Stomach (tissue), 9 donors: ENCODE data around the gene CENPVL3. TPM values are rescaled to one million over a fixed set of nuclear protein-coding genes. Genes with fewer than 3 reads are reported as not detected.

Experiments
- DNase-seq, 2 donors: peaks; one replicate each; pipeline versions ENCODE4 v3.0.0 to v3.0.0-alpha.2; 2013 to 2019
- H3K27ac ChIP-seq, 5 donors: fragments of 200-600 bp in 4 of 5; sonication (generic) in 4 of 5; one replicate each; pipeline ENCODE4 v1.5.1; 2013 to 2019; ENCODE audit warnings: mild to moderate bottlenecking in 1 of 5, moderate library complexity in 1 of 5
- H3K27me3 ChIP-seq, 3 donors: fragments of 200-600 bp; sonication (generic); one replicate each; pipeline ENCODE4 v1.5.1; 2017 to 2019; ENCODE audit warnings: mixed run types in 1 of 3
- H3K36me3 ChIP-seq, 4 donors: fragments of 200-600 bp; sonication (generic); 1 replicate in 3 of 4; 2 replicates in 1 of 4; pipeline ENCODE4 v1.5.1; 2016 to 2019
- H3K4me1 ChIP-seq, 4 donors: fragments of 200-600 bp; sonication (generic); one replicate each; pipeline ENCODE4 v1.5.1; 2016 to 2019
- H3K4me3 ChIP-seq, 4 donors: fragments of 200-600 bp; sonication (generic) in 3 of 4; one replicate each; pipeline ENCODE4 v1.5.1; 2016 to 2019; ENCODE audit warnings: mild to moderate bottlenecking in 1 of 4
- H3K9me3 ChIP-seq, 4 donors: fragments of 200-600 bp; sonication (generic); one replicate each; pipeline ENCODE4 v1.5.1; 2016 to 2019
- EP300 ChIP-seq: sonication (generic); formaldehyde crosslinking; IDR thresholded peaks from one replicate; pipeline ENCODE4 v1.6.1; 2017; ENCODE audit warnings: antibody characterized with exemption
- POLR2A ChIP-seq, 4 donors: fragments of 450-650 bp; IDR thresholded peaks; one replicate each; pipeline ENCODE4 v1.6.1; 2016; ENCODE audit warnings: antibody characterized with exemption in 4 of 4, control low read depth in 2 of 4, mild to moderate bottlenecking in 1 of 4, moderate library complexity in 1 of 4
- POLR2AphosphoS5 ChIP-seq, 3 donors: sonication (generic); formaldehyde crosslinking; IDR thresholded peaks; one replicate each; pipeline ENCODE4 v1.6.1; 2016; ENCODE audit warnings: antibody characterized with exemption in 3 of 3
- WGBS, 5 donors: extraction: QIAGEN DNeasy Blood & Tissue Kit in 3 of 5; methylation state at CpG; one replicate each; pipeline versions ENCODE4 v1.1.5 to v1.1.7; 2013 to 2018; 5-methylcytosine and 5-hydroxymethylcytosine counted together
- intact Hi-C: fragments of 100-400 bp; cut with DNase I; formaldehyde crosslinking; loops from one replicate; pipeline ENCODE4 v1.15.1; 2023; ENCODE audit warnings: low total_unique reads
- polyA plus RNA-seq, 3 donors: library from polyadenylated mRNA; stranded (reverse); fragments of 200-250 nt; gene quantifications; one replicate each; pipeline ENCODE4 v1.2.3, GENCODE V29; 2013
- total RNA-seq, 5 donors: library from RNA; depleted of rRNA; stranded (reverse); fragments of >200 nt; gene quantifications; one replicate each; pipeline versions ENCODE4 v1.1.0 to v1.2.3, GENCODE V29; 2014 to 2016
- TF ChIP-seq, protein P1 (sequence below), 7 experiments: fragments of 450-650 bp in 4 of 7; fragments of 200-600 bp in 3 of 7; sonication (generic) in 3 of 7; IDR thresholded peaks; one replicate each; pipeline ENCODE4 v1.5.1; 2016 to 2019; ENCODE audit warnings: antibody characterized with exemption in 7 of 7, control low read depth in 2 of 7, mild to moderate bottlenecking in 1 of 7
- donor health status: healthy with polysubstance abuse.
- donor health status: Bipolar disorder and iron deficiency.
- donor health status: healthy.

CENPVL3 gene
- total and polyA plus RNA-seq, 8 donors: not detected

DNA sequence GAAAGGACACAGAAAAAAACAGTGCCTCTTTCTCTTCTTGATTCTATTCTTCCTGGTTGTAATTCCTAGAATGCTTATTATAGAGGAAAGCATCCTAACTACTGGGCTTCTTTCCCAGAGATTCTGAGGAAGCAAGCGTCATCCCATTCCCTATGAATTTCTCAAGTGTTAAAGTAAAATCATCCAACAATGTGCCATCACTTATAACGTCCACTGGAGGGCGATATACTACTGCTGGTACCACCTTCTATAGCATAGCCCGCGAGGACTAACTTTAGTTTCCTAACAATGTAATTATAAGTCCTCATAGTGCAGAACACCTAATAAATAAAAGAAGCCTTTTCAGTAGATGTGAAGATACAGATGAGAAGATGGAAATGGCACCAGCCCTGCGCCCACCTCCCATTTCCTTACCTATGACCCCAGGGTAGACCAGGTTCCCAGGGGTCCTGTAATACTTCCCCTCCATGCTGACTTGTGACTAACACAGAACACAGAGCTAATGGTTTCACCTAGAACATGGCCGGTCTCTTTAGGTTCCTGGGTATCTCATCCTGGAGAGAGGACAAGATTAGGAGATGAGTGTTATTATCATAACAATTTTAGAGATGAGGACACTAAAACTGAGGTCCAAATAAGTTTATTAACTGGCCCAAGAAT is 4.2 kb downstream of the CENPVL3 start:
- DNase-seq: peak in 1 of 2 donors; percentile 47
- intact Hi-C loops: no loop called here
- H3K4me1 ChIP-seq: peaks cover 0 to 6% (median 3%) of the 10 kb centered on the region in 4 donors
- no peak overlapping the region for H3K4me3 ChIP-seq
- WGBS, 5 donors: 8 to 16% (median 12%) methylated on average over 7 of the region's 7 CpGs
- TF ChIP-seq, protein P1, sequence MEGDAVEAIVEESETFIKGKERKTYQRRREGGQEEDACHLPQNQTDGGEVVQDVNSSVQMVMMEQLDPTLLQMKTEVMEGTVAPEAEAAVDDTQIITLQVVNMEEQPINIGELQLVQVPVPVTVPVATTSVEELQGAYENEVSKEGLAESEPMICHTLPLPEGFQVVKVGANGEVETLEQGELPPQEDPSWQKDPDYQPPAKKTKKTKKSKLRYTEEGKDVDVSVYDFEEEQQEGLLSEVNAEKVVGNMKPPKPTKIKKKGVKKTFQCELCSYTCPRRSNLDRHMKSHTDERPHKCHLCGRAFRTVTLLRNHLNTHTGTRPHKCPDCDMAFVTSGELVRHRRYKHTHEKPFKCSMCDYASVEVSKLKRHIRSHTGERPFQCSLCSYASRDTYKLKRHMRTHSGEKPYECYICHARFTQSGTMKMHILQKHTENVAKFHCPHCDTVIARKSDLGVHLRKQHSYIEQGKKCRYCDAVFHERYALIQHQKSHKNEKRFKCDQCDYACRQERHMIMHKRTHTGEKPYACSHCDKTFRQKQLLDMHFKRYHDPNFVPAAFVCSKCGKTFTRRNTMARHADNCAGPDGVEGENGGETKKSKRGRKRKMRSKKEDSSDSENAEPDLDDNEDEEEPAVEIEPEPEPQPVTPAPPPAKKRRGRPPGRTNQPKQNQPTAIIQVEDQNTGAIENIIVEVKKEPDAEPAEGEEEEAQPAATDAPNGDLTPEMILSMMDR (IDR thresholded peaks at IDR 0.05): peak in 4 of 7 experiments; percentile 11 to 13 (median 12)
- no peak for TF ChIP-seq POLR2A (IDR thresholded peaks at IDR 0.05)
- H3K27ac ChIP-seq: no peak overlapping the region
- H3K27me3 ChIP-seq: peaks cover 0 to 33% (median 18%) of the 10 kb centered on the region in 3 donors
- no peaks in the 10 kb centered on the region for H3K36me3 ChIP-seq
- H3K9me3 ChIP-seq: no peaks in the 10 kb centered on the region

DNA sequence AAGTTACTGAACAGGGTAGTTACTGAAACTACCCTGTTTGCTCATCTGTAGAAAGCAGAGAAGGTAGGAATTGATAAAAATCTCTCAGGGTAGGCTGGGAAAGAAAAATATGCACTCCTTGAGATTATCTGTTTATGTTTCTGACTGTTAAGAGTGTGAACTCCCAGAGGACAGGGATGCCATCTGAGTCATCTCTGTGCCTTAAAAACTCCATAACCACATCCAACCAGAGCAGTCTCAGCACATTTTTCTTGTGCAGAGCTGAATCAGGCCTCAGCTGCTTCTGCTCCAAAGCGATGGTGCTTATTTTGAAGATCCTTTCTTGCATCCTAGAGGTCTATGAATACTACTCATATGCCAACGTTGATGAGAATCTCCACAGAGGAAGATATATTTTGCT is 9.9 kb downstream of the CENPVL3 start:
- no peak overlapping the region for H3K4me3 ChIP-seq
- H3K4me1 ChIP-seq: no peaks in the 10 kb centered on the region
- WGBS, 5 donors: 48 to 82% (median 72%) methylated on average over 2 of the region's 2 CpGs
- intact Hi-C loops: no loop called here
- no peaks in the 10 kb centered on the region for H3K9me3 ChIP-seq
- TF ChIP-seq, protein P1 (IDR thresholded peaks at IDR 0.05): no peak
- TF ChIP-seq POLR2AphosphoS5 (IDR thresholded peaks at IDR 0.05) (no peak), EP300 (no peak), POLR2A (IDR thresholded peaks at IDR 0.05) (no peak)
- H3K27ac ChIP-seq: no peak overlapping the region
- DNase-seq: no peak
- H3K36me3 ChIP-seq: no peaks in the 10 kb centered on the region
- peaks cover 0 to 17% (median 0%) of the 10 kb centered on the region in 3 donors for H3K27me3 ChIP-seq

DNA sequence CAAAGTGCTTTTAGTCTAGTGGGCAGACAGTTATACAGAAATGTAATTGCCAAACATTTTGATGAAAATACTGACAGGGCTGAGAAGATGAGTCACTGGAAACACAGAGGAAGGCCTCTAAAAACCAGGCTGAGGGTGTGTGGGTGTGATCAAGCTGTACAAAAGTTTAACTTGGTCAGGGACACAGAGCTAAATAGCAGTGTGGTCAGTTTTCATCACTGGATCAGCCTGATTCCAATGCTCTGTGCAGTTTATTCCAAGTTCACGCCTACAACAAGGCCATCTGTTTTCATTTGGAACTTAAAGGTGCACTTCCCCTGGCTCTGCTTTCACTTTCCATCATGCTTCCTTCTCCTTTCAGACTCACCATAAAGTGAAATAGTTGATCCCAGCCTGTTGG is 10.6 kb downstream of the CENPVL3 start:
- Histone ChIP-seq H3K9me3 (no peaks in the 10 kb centered on the region), H3K36me3 (no peaks in the 10 kb centered on the region), H3K27ac (no peak overlapping the region), H3K4me1 (no peaks in the 10 kb centered on the region), H3K4me3 (no peak overlapping the region), H3K27me3 (peaks cover 0 to 17% (median 0%) of the 10 kb centered on the region in 3 donors)
- intact Hi-C loops: no loop called here
- WGBS, 5 donors: 33 to 63% (median 36%) methylated on average over 1 of the region's 1 CpG
- TF ChIP-seq, protein P1 (IDR thresholded peaks at IDR 0.05): no peak
- TF ChIP-seq POLR2AphosphoS5 (IDR thresholded peaks at IDR 0.05) (no peak), EP300 (no peak), POLR2A (IDR thresholded peaks at IDR 0.05) (no peak)
- no peak for DNase-seq

DNA sequence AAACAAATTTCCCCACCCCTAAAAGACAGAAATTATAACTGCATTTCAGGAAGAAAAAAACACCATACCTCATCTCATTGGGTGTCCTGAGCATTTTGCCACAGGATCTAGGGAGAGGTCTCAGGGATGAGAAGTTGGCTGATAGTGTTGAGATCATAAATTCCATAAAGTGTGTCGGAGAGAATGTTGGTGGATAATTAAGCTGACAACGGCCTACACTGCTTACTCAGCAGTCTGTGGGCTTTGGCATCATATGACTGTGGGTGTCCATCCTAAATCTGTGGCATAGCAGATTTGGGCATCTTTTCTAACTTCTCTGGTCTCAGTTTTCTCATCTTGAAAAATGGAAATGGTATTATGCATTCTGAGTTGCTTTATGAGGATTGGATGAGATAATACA is 12.3 kb downstream of the CENPVL3 start:
- Histone ChIP-seq H3K27me3 (peaks cover 0 to 12% (median 0%) of the 10 kb centered on the region in 3 donors), H3K4me3 (no peak overlapping the region), H3K36me3 (no peaks in the 10 kb centered on the region), H3K4me1 (no peaks in the 10 kb centered on the region), H3K9me3 (no peaks in the 10 kb centered on the region), H3K27ac (no peak overlapping the region)
- no peak for DNase-seq
- intact Hi-C loops: no loop called here
- TF ChIP-seq EP300: no peak
- WGBS, 5 donors: 52 to 68% (median 64%) methylated on average over 2 of the region's 2 CpGs

DNA sequence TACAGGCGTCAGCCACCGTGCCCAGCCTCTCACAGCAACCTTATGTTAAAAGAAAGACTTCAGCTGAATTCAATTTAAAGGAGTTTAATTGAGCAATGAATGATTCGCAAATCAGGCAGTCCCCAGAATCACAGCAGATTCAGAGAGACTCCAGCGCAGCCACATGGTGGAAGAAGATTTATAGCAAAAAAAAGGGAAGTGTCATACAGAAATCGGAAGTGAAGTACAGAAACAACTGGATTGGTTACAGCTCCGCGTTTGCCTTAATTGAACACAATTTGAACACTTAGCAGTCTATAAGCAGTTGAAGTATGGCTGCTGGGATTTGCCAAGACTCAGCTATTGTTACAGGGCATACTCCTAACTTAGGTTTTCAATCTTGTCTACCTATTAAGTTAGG is 19.8 kb downstream of the CENPVL3 start:
- Histone ChIP-seq H3K27ac (no peak overlapping the region), H3K4me3 (no peak overlapping the region), H3K9me3 (no peaks in the 10 kb centered on the region), H3K4me1 (no peaks in the 10 kb centered on the region), H3K36me3 (no peaks in the 10 kb centered on the region), H3K27me3 (peaks cover 0 to 23% (median 0%) of the 10 kb centered on the region in 3 donors)
- DNase-seq: no peak
- 66 to 88% (median 75%) methylated on average over 6 to 7 of the region's 7 CpGs for WGBS, 5 donors
- TF ChIP-seq POLR2A (IDR thresholded peaks at IDR 0.05) (no peak), POLR2AphosphoS5 (IDR thresholded peaks at IDR 0.05) (no peak), EP300 (no peak)
- TF ChIP-seq, protein P1 (IDR thresholded peaks at IDR 0.05): no peak
- intact Hi-C loops: no loop called here
